ENCODE results near the gene MEGF11.

- TF ChIP-seq EZH2 (IDR thresholded peaks at IDR 0.05) (no peak), CTCF (IDR thresholded peaks at IDR 0.05 in 2 of 3, conservative IDR thresholded peaks at IDR 0.05 in 1 of 3; ENCODE audit: borderline replicate concordance in 1 of 3, insufficient read depth in 1 of 3, low read depth in 2 of 3, low read length in 2 of 3) (no peak), MAX (IDR thresholded peaks at IDR 0.05) (no peak)
Observed at GRCh38 chr15:65993762-65994161, 259.8 kb downstream of the MEGF11 start.
